Measurements from ENCODE around the gene URAD.

GRCh38 chr13:27980280-27980998, 8.1 kb downstream of the URAD start:
- TF ChIP-seq, protein P1, sequence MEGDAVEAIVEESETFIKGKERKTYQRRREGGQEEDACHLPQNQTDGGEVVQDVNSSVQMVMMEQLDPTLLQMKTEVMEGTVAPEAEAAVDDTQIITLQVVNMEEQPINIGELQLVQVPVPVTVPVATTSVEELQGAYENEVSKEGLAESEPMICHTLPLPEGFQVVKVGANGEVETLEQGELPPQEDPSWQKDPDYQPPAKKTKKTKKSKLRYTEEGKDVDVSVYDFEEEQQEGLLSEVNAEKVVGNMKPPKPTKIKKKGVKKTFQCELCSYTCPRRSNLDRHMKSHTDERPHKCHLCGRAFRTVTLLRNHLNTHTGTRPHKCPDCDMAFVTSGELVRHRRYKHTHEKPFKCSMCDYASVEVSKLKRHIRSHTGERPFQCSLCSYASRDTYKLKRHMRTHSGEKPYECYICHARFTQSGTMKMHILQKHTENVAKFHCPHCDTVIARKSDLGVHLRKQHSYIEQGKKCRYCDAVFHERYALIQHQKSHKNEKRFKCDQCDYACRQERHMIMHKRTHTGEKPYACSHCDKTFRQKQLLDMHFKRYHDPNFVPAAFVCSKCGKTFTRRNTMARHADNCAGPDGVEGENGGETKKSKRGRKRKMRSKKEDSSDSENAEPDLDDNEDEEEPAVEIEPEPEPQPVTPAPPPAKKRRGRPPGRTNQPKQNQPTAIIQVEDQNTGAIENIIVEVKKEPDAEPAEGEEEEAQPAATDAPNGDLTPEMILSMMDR (conservative IDR thresholded peaks at IDR 0.05; ENCODE audit: low read length) = no peak
- TF ChIP-seq EZH2phosphoT487 (IDR thresholded peaks at IDR 0.05; ENCODE audit: borderline replicate concordance) = no peak

Measured in Loucy (cell line).